ENCODE results near the gene SLC7A4.

Gene SLC7A4

DNA sequence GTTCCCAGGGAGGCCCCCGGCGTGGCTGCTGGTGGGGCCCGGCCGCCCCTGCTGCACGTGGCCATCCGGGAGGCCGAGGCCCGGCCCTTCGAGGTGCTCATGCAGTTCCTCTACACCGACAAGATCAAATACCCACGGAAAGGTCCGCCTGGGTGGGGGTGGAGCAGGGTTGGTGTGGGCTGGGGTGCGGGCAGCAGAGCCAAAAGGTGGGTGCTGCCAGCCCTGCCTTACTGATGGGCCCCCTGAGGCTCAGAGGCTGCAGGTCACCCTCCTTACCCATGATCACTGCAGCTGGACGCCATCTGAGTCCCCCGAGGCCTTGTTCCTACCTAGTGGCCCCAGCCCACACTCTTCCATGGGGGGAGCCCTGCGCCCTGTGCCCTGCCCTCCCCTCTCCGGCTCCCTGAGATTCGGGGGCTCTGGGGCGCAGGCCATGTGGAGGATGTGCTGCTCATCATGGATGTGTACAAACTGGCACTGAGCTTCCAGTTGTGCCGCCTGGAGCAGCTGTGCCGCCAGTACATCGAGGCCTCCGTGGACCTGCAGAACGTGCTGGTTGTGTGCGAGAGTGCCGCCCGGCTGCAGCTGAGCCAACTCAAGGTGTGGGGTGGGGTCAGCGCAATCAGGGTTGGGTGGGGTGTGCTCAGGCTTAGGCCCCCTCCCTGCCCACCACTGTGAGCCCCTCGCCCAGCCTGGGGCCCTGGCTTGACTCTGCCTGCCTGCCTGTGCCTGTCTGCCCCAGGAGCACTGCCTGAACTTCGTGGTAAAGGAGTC, 38.0 kb downstream of the SLC7A4 start:
- H3K4me3 ChIP-seq (ENCODE audit: low read length) = no peak overlapping the region
- H3K79me2 ChIP-seq (ENCODE audit: low read length) = peaks cover under 1% of the 10 kb centered on the region; the same call in 1 of the 2 replicates
- H4K20me1 ChIP-seq (ENCODE audit: insufficient read depth, low read length) = no peaks in the 10 kb centered on the region
- TF ChIP-seq EZH2phosphoT487 (IDR thresholded peaks at IDR 0.05; ENCODE audit: low read depth) = no peak
- no peak for TF ChIP-seq CTCF (IDR thresholded peaks at IDR 0.05; ENCODE audit: low read depth, low read length)
- no peak overlapping the region for H3K27ac ChIP-seq (ENCODE audit: low read length)
- H2AFZ ChIP-seq (ENCODE audit: low read depth, low read length) = no peak overlapping the region
- no peaks in the 10 kb centered on the region for H3K9me3 ChIP-seq (ENCODE audit: insufficient read depth, low read length)
- peaks cover 42% of the 10 kb centered on the region for H3K36me3 ChIP-seq (replicated peaks; ENCODE audit: low read depth, low read length)
- no peak overlapping the region for H3K4me2 ChIP-seq (ENCODE audit: low read length)
- no peaks in the 10 kb centered on the region for H3K4me1 ChIP-seq (ENCODE audit: low read length)
- no peaks in the 10 kb centered on the region for H3K27me3 ChIP-seq (ENCODE audit: low read depth, low read length)
- H3K9ac ChIP-seq (ENCODE audit: low read length) = no peak overlapping the region

GRCh38 chr22:20993304-20994127, 38.8 kb downstream of the SLC7A4 start:
- no peak for TF ChIP-seq CTCF (IDR thresholded peaks at IDR 0.05; ENCODE audit: low read depth, low read length)
- no peak for TF ChIP-seq EZH2phosphoT487 (IDR thresholded peaks at IDR 0.05; ENCODE audit: low read depth)
- H3K27me3 ChIP-seq (ENCODE audit: low read depth, low read length) = no peaks in the 10 kb centered on the region
- no peaks in the 10 kb centered on the region for H4K20me1 ChIP-seq (ENCODE audit: insufficient read depth, low read length)
- H3K4me3 ChIP-seq (ENCODE audit: low read length) = no peak overlapping the region
- H3K4me2 ChIP-seq (ENCODE audit: low read length) = no peak overlapping the region
- H3K36me3 ChIP-seq (replicated peaks; ENCODE audit: low read depth, low read length) = peaks cover 34% of the 10 kb centered on the region
- H3K4me1 ChIP-seq (ENCODE audit: low read length) = no peaks in the 10 kb centered on the region
- H2AFZ ChIP-seq (ENCODE audit: low read depth, low read length) = no peak overlapping the region
- H3K27ac ChIP-seq (ENCODE audit: low read length) = no peak overlapping the region
- H3K9ac ChIP-seq (ENCODE audit: low read length) = no peak overlapping the region
- no peaks in the 10 kb centered on the region for H3K79me2 ChIP-seq (ENCODE audit: low read length)
- H3K9me3 ChIP-seq (ENCODE audit: insufficient read depth, low read length) = no peaks in the 10 kb centered on the region

DNA sequence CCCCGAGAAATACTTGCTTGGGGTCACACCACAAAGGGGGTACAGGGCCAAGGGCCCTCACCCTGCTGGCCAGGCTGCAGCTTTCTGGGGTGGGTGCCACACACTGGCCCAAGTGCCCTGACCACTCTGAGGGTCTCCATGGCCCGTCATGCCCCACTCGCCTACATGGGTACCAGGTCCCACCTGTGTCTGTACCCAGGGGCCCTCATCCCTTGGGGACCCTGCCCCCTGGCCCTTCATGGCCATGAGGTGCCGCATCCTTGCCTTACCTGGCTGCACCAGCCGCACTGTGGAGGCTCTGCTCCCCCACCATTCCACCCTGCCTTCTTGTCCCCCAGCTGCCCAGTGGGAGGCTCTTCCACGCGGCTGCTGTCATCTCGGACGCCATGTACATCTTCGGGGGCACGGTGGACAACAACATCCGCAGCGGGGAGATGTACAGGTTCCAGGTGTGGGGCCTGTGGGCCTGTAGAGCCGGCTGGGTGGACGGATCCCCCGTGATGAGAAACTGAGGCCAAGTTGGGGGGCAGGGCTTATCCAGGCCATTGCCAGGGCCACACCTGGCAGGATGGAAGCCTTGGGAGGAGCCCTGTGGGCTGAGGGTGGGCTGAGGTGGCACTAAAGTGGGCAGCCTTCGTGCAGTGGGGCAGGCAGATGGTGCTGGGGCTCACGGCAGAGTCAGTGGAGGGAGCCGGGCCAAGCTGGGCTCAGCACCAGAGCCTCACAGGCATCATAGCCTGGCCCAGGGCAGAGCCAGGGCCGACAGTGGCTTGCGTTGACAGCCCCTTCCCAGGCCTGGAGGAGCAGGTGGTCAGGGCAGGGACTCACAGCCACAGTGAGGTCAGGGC, 39.7 kb downstream of the SLC7A4 start:
- Histone ChIP-seq H3K27ac (ENCODE audit: low read length) (no peak overlapping the region), H3K36me3 (replicated peaks; ENCODE audit: low read depth, low read length) (peaks cover 31% of the 10 kb centered on the region), H3K9me3 (ENCODE audit: insufficient read depth, low read length) (no peaks in the 10 kb centered on the region), H3K4me3 (ENCODE audit: low read length) (no peak overlapping the region), H4K20me1 (ENCODE audit: insufficient read depth, low read length) (no peaks in the 10 kb centered on the region), H3K4me1 (ENCODE audit: low read length) (no peaks in the 10 kb centered on the region), H3K27me3 (ENCODE audit: low read depth, low read length) (no peaks in the 10 kb centered on the region), H3K4me2 (ENCODE audit: low read length) (no peak overlapping the region), H3K9ac (ENCODE audit: low read length) (no peak overlapping the region), H2AFZ (ENCODE audit: low read depth, low read length) (no peak overlapping the region), H3K79me2 (ENCODE audit: low read length) (no peaks in the 10 kb centered on the region)
- no peak for TF ChIP-seq EZH2phosphoT487 (IDR thresholded peaks at IDR 0.05; ENCODE audit: low read depth)
- no peak for TF ChIP-seq CTCF (IDR thresholded peaks at IDR 0.05; ENCODE audit: low read depth, low read length)
